CD4-positive, alpha-beta memory T cell (primary cell): ENCODE data around the gene SPSB1. TPM values are rescaled to one million over a fixed set of nuclear protein-coding genes. Genes with fewer than 3 reads are reported as not detected.

ENCODE experiments used
- CTCF ChIA-PET: fragments of 350-600 bp; sonication (Branson Sonifier 250); formaldehyde crosslinking; loops from one replicate; lab custom pipeline; 2021; ENCODE audit warnings: inconsistent platforms; ENCODE audit not compliant: partially characterized antibody; lab: Charles Lee
- POLR2A ChIA-PET: fragments of 350-600 bp; sonication (Branson Sonifier 250); formaldehyde crosslinking; loops from one replicate; lab custom pipeline; 2021; ENCODE audit not compliant: partially characterized antibody; lab: Charles Lee
- DNase-seq, 5 donors: peaks; one replicate each; pipeline versions ENCODE4 v3.0.0 to v3.0.0-alpha.2; 2020 to 2022; ENCODE audit warnings: mixed read lengths in 1 of 5
- H3K27ac ChIP-seq: one replicate; pipeline ENCODE4 v1.7.0; 2013; ENCODE audit warnings: low read depth, low read length
- H3K27me3 ChIP-seq: 2 replicates; pipeline ENCODE4 v1.7.0; 2013; ENCODE audit warnings: mild to moderate bottlenecking, low read length, moderate library complexity; ENCODE audit not compliant: insufficient read depth
- H3K36me3 ChIP-seq: 2 replicates; pipeline ENCODE4 v1.7.0; 2013; ENCODE audit warnings: mild to moderate bottlenecking, low read length, moderate library complexity; ENCODE audit not compliant: insufficient read depth
- H3K4me1 ChIP-seq: 2 replicates; pipeline ENCODE4 v1.7.0; 2013; ENCODE audit warnings: mild to moderate bottlenecking, low read length, moderate library complexity; ENCODE audit not compliant: insufficient read depth
- H3K4me3 ChIP-seq, 2 donors: one replicate each; pipeline ENCODE4 v1.7.0; 2013; ENCODE audit warnings: low read length in 2 of 2, mild to moderate bottlenecking in 1 of 2
- H3K9me3 ChIP-seq, 2 donors: one replicate each; pipeline ENCODE4 v1.7.0; 2013; ENCODE audit warnings: low read length in 2 of 2, control low read depth in 1 of 2; ENCODE audit not compliant: control insufficient read depth in 1 of 2
- H3K27ac Mint-ChIP-seq, 7 donors: one replicate each; pipeline ENCODE4 v1.8.0; 2020 to 2021; ENCODE audit warnings: mixed read lengths in 7 of 7, mild to moderate bottlenecking in 6 of 7, inconsistent platforms in 3 of 7, moderate library complexity in 3 of 7
- H3K27me3 Mint-ChIP-seq, 2 donors: one replicate each; pipeline ENCODE4 v1.8.0; 2020 to 2021; ENCODE audit warnings: mixed read lengths in 2 of 2
- H3K36me3 Mint-ChIP-seq, 2 donors: one replicate each; pipeline ENCODE4 v1.8.0; 2020 to 2021; ENCODE audit warnings: mixed read lengths in 2 of 2, inconsistent platforms in 1 of 2, mild to moderate bottlenecking in 1 of 2
- H3K4me1 Mint-ChIP-seq, 4 donors: one replicate each; pipeline ENCODE4 v1.8.0; 2020 to 2021; ENCODE audit warnings: mixed read lengths in 4 of 4, mild to moderate bottlenecking in 1 of 4
- H3K4me3 Mint-ChIP-seq, 8 donors: one replicate each; pipeline ENCODE4 v1.8.0; 2020 to 2021; ENCODE audit warnings: mixed read lengths in 8 of 8, mild to moderate bottlenecking in 7 of 8, moderate library complexity in 6 of 8, inconsistent platforms in 3 of 8
- H3K9me3 Mint-ChIP-seq, 8 donors: one replicate each; pipeline ENCODE4 v1.8.0; 2020 to 2021; ENCODE audit warnings: mixed read lengths in 8 of 8, mild to moderate bottlenecking in 5 of 8, inconsistent platforms in 3 of 8, moderate library complexity in 1 of 8
- intact Hi-C: fragments of 100-400 bp; cut with micrococcal nuclease; formaldehyde crosslinking; loops from one replicate; pipeline ENCODE4 v1.15.1; 2023
- polyA plus RNA-seq, 2 donors: library from polyadenylated mRNA; unstranded; fragments of 300-500 nt; fragmentation: Illumina TruSeq; gene quantifications; one replicate each; pipeline ENCODE4 v1.2.3, GENCODE V29; 2021
- total RNA-seq, 2 experiments: library from RNA; stranded (reverse); gene quantifications; one replicate each; pipeline ENCODE4 v1.2.3, GENCODE V29; 2021

Gene SPSB1
- total and polyA plus RNA-seq, 4 experiments from 2014 or later = 2.8 to 4.5 (median 3.7) TPM

DNA sequence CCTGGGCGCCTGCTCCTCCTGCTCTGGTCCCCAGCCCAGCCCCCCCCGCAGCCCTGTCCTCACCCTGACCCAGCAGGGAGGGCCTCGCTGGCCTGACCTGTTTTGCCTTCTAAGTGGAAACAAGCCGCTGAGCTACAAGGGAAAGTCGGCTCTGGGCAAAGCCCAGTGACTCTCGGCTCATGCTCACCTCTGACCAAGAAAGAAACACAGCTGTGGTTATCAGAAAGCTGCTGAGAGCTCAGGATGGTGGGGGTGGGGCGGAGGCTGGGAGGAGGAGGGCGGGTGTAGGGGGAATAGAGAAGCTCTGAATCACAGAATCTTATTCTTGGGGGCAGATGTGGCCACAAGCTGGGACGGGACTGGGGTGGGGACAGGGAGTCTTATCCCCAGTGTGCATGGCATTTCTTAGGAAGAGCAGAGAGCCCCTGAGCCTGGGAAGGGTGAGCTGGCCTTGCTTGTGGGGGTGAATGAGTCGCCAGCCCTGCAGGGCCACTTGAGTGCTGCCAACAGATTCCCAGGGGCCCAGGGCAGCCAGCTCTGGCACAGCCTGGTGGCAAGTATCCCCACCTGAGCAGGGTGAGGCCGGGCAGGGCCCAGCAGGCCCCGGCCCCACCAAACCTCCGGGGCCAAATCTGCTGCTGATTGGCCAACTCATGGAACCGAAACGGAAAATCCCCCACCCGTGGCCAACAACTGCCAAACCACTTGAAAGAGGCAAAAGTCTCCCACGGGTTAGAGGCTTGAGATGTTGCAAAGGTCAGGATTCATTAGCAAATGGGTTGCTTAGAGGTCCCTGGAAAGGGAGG is 120.6 kb downstream of the SPSB1 start:
- intact Hi-C loops = loop anchor here (2.0 kb wide), 1 partner anchor 14 kb away; no protein-coding TSS in a partner anchor
- Mint-ChIP-seq H3K27me3 (peaks cover 0 to 2% of the 10 kb centered on the region in 2 donors), H3K9me3 (peaks cover 0 to 2% (median 0%) of the 10 kb centered on the region in 8 donors), H3K36me3 (no peaks in the 10 kb centered on the region), H3K4me1 (peaks cover 34 to 60% (median 42%) of the 10 kb centered on the region in 4 donors), H3K27ac (peak overlapping the region in 2 of 7 donors; percentile 77 to 90), H3K4me3 (peak overlapping the region in 7 of 8 donors; percentile 40 to 75 (median 64))
- ChIA-PET POLR2A (interaction anchor here (1.1 to 2.1 kb wide), 3 partner anchors 12 to 16 kb away, joined by 4 to 30 read pairs (median 9); no protein-coding TSS in a partner anchor), CTCF (interaction anchor here (0.9 to 1.4 kb wide), 4 partner anchors 13 to 123 kb away, joined by 3 to 4 read pairs (median 4); no protein-coding TSS in a partner anchor)
- no peaks in the 10 kb centered on the region for H3K9me3 ChIP-seq
- peaks cover 49% of the 10 kb centered on the region for H3K4me1 ChIP-seq
- no peaks in the 10 kb centered on the region for H3K36me3 ChIP-seq
- no peak overlapping the region for H3K27ac ChIP-seq
- DNase-seq = peak in 3 of 5 donors; percentile 19 to 45 (median 27)
- H3K4me3 ChIP-seq = peak overlapping the region in 1 of 2 donors; percentile 42
- H3K27me3 ChIP-seq = no peaks in the 10 kb centered on the region

DNA sequence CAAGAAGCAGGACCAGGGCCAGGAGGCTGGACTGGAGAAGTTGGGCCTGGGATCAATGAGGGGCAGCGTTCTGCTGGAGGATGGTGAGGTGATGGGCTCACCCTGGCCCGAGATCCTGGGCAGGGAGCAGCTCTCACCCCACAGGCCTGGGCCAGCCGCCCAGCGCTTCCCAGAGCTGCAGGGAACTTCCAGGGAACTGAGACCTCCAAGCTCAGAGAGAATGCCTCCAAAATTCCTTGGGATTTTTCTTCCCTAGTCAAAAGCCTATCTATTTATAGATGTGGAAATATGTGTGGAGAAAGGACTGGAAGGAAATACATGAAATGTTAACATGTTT is 121.2 kb downstream of the SPSB1 start:
- H3K4me3 Mint-ChIP-seq = peak overlapping the region in 6 of 8 donors; percentile 46 to 75 (median 65)
- Histone ChIP-seq H3K4me1 (peaks cover 55% of the 10 kb centered on the region), H3K9me3 (no peaks in the 10 kb centered on the region), H3K27me3 (no peaks in the 10 kb centered on the region), H3K4me3 (peak overlapping the region in 1 of 2 donors; percentile 42), H3K27ac (no peak overlapping the region), H3K36me3 (no peaks in the 10 kb centered on the region)
- peaks cover 34 to 61% (median 44%) of the 10 kb centered on the region in 4 donors for H3K4me1 Mint-ChIP-seq
- peak overlapping the region in 2 of 7 donors; percentile 36 to 90 for H3K27ac Mint-ChIP-seq
- intact Hi-C loops = loop anchor here (2.0 kb wide), 1 partner anchor 13 kb away; no protein-coding TSS in a partner anchor
- ChIA-PET POLR2A (interaction anchor here (2.0 to 2.1 kb wide), 2 partner anchors 11 to 15 kb away, joined by 9 to 30 read pairs; no protein-coding TSS in a partner anchor), CTCF (interaction anchor here (0.9 kb wide), 1 partner anchor 123 kb away, joined by 3 read pairs; no protein-coding TSS in a partner anchor)
- peaks cover 0 to 2% of the 10 kb centered on the region in 2 donors for H3K27me3 Mint-ChIP-seq
- H3K36me3 Mint-ChIP-seq = no peaks in the 10 kb centered on the region
- peaks cover 0 to 2% (median 0%) of the 10 kb centered on the region in 8 donors for H3K9me3 Mint-ChIP-seq
- DNase-seq = no peak

DNA sequence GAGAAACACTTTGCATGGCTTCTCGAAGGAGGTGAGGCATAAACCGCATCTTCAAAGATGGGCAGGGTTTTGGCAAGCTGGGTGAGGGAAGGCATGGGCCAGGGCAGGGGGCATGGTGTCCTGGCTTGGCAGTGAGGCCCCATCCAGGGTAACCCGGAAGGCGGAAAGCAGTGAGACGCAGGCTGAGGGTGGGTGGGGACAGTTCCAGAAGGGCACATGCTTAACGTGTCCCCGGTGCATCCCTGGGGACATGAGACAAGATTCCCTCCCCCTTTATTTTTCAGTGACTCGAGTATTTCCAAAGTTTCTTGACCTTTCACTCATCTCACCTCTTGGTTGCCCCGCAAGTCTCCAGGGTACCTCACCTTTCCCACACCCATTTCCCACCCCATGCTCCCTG is 123.8 kb downstream of the SPSB1 start:
- H3K36me3 Mint-ChIP-seq = no peaks in the 10 kb centered on the region

DNA sequence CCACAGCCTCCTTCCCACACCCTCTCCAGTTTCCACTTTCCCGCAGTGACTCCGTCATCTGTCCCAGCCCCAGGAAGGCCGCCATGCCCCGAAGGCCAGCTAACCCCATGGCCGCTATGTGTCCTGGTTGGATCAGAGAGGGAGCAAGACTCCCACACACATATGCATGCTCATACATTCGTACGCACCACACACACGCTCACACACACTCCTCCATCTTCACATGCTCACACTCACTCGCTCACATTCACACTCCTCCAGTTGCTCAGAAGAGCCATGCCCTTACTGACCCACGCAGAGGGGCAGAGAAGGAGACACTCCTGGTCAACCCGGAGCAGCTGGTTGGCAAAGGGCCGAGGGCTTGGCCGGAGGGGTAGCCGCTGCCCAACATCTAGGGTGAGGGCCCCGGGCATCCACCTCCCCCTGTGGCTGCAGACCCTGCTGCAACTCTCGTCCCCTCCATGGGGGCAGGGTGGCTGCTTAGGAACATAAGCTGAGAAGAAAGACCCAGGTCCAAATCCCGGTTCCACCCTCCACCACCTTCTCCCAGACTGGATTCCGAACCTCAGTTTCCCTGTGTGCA is 124.3 kb downstream of the SPSB1 start:
- DNase-seq = no peak
- Mint-ChIP-seq H3K4me3 (peak overlapping the region; percentile 67 to 81 (median 80)), H3K27me3 (peaks cover 0 to 6% of the 10 kb centered on the region in 2 donors), H3K36me3 (no peaks in the 10 kb centered on the region), H3K4me1 (peaks cover 41 to 66% (median 53%) of the 10 kb centered on the region in 4 donors), H3K9me3 (no peaks in the 10 kb centered on the region), H3K27ac (peak overlapping the region in 6 of 7 donors; percentile 9 to 79 (median 58))
- peaks cover 68% of the 10 kb centered on the region for H3K4me1 ChIP-seq
- H3K9me3 ChIP-seq = no peaks in the 10 kb centered on the region
- intact Hi-C loops = no loop called here
- no peaks in the 10 kb centered on the region for H3K36me3 ChIP-seq
- H3K27me3 ChIP-seq = no peaks in the 10 kb centered on the region
- ChIA-PET POLR2A (interaction anchor here (1.3 to 4.0 kb wide), 2 partner anchors 9 to 11 kb away, joined by 3 to 18 read pairs; no protein-coding TSS in a partner anchor), CTCF (interaction anchor here (0.8 to 1.0 kb wide), 2 partner anchors 11 to 128 kb away, joined by 3 read pairs; no protein-coding TSS in a partner anchor)
- H3K4me3 ChIP-seq = peak overlapping the region in 1 of 2 donors; percentile 4
- H3K27ac ChIP-seq = no peak overlapping the region

More for the DNA sequence above, 123.8 kb downstream of the SPSB1 start:
- CTCF ChIA-PET = no interaction called here
- peak overlapping the region; percentile 67 to 81 (median 78) for H3K4me3 Mint-ChIP-seq
- peaks cover 42 to 66% (median 54%) of the 10 kb centered on the region in 4 donors for H3K4me1 Mint-ChIP-seq
- no peaks in the 10 kb centered on the region for H3K9me3 Mint-ChIP-seq
- Histone ChIP-seq H3K4me1 (peaks cover 66% of the 10 kb centered on the region), H3K4me3 (peak overlapping the region in 1 of 2 donors; percentile 4), H3K27ac (no peak overlapping the region), H3K27me3 (no peaks in the 10 kb centered on the region), H3K36me3 (no peaks in the 10 kb centered on the region), H3K9me3 (no peaks in the 10 kb centered on the region)
- POLR2A ChIA-PET = interaction anchor here (1.3 to 4.0 kb wide), 2 partner anchors 10 to 11 kb away, joined by 3 to 18 read pairs; no protein-coding TSS in a partner anchor
- peaks cover 0 to 5% of the 10 kb centered on the region in 2 donors for H3K27me3 Mint-ChIP-seq
- intact Hi-C loops = no loop called here
- H3K27ac Mint-ChIP-seq = peak overlapping the region in 6 of 7 donors; percentile 18 to 87 (median 70)
- DNase-seq = no peak

DNA sequence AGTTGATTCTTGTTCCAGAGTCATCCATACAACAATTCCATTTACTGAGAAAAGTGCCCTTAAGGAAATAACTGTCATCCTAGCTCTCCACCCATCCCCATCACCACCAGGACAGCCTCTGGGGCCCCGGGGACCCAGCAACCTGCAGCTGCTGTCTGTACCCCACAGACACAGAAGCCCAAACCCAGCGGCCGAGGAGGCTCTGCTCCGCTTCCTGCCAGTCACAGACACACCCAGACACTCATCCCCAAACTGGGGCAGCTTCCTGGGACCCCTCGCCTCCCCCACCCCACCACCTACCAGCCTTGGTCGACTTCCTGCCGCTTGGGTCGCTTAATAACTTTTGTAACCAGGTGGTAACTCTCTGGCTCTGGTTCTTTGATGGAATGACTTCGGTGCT is 125.0 kb downstream of the SPSB1 start:
- Histone ChIP-seq H3K27ac (no peak overlapping the region), H3K4me1 (peaks cover 61% of the 10 kb centered on the region), H3K4me3 (peak overlapping the region in 1 of 2 donors; percentile 4), H3K36me3 (no peaks in the 10 kb centered on the region), H3K9me3 (no peaks in the 10 kb centered on the region), H3K27me3 (no peaks in the 10 kb centered on the region)
- Mint-ChIP-seq H3K4me1 (peaks cover 39 to 62% (median 49%) of the 10 kb centered on the region in 4 donors), H3K27ac (peak overlapping the region; percentile 15 to 75 (median 57)), H3K36me3 (no peaks in the 10 kb centered on the region), H3K9me3 (no peaks in the 10 kb centered on the region), H3K27me3 (peaks cover 0 to 6% of the 10 kb centered on the region in 2 donors), H3K4me3 (peak overlapping the region; percentile 51 to 81 (median 78))
- ChIA-PET CTCF (interaction anchor here (0.8 to 1.0 kb wide), 2 partner anchors 11 to 128 kb away, joined by 3 read pairs; no protein-coding TSS in a partner anchor), POLR2A (interaction anchor here (1.3 to 4.0 kb wide), 2 partner anchors 9 to 12 kb away, joined by 3 to 18 read pairs; no protein-coding TSS in a partner anchor)
- DNase-seq = peak in 1 of 5 donors; percentile 14
- intact Hi-C loops = no loop called here

DNA sequence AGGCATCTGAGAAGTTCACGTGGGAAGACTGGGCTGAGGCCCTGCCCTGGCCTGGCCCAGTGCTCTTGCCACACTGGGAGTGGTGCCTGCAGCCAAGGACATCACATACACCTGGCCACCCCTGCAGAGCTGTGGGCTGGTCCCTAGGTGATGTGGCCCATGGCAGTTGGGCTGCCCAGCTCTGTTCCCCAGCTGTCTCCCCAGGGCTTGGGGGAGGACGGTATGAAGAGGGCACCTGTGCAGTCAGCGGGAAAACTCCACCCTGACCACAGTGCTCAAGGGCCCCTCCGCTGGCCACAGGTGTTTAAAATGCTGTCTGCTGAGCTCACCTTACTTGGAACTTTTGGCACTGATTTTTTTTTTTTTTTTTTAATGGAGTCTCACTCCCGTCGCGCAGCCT is 126.2 kb downstream of the SPSB1 start:
- H3K27me3 Mint-ChIP-seq = peaks cover 0 to 6% of the 10 kb centered on the region in 2 donors
- peaks cover 50% of the 10 kb centered on the region for H3K4me1 ChIP-seq

More for the DNA sequence above, 126.2 kb downstream of the SPSB1 start:
- Histone ChIP-seq H3K4me3 (no peak overlapping the region), H3K27me3 (no peaks in the 10 kb centered on the region), H3K27ac (no peak overlapping the region), H3K36me3 (no peaks in the 10 kb centered on the region), H3K9me3 (no peaks in the 10 kb centered on the region)
- Mint-ChIP-seq H3K9me3 (no peaks in the 10 kb centered on the region), H3K36me3 (no peaks in the 10 kb centered on the region), H3K27ac (peak overlapping the region in 1 of 7 donors; percentile 6), H3K4me3 (no peak overlapping the region), H3K4me1 (peaks cover 36 to 58% (median 47%) of the 10 kb centered on the region in 4 donors)
- ChIA-PET CTCF (interaction anchor here (0.6 to 0.8 kb wide), 2 partner anchors 130 to 1085 kb away, joined by 3 read pairs; no protein-coding TSS in a partner anchor), POLR2A (interaction anchor here (4.0 kb wide), 1 partner anchor 7 kb away, joined by 18 read pairs; no protein-coding TSS in a partner anchor)
- intact Hi-C loops = no loop called here
- no peak for DNase-seq
